MM.1S (cell line): ENCODE results near the gene C2orf15.

Experiments used
- CTCF ChIP-seq: fragments of 300-600 bp; sonication (generic); IDR thresholded peaks from 2 replicates; pipeline ENCODE4 v1.5.1; 2016; ENCODE audit warnings: antibody characterized with exemption, low read length, mixed read lengths
- EZH2 ChIP-seq: fragments of 300-600 bp; sonication (generic); optimal IDR thresholded peaks from 2 replicates; pipeline ENCODE3; 2017; ENCODE audit warnings: low read depth, mild to moderate bottlenecking, antibody characterized with exemption, low read length, mixed read lengths
- EZH2phosphoT487 ChIP-seq: fragments of 300-600 bp; sonication (generic); IDR thresholded peaks from 2 replicates; pipeline ENCODE4 v1.6.1; 2018; ENCODE audit warnings: antibody characterized with exemption, low read length

- no peak for TF ChIP-seq CTCF
- TF ChIP-seq EZH2 = no peak
- no peak for TF ChIP-seq EZH2phosphoT487
These were observed 58.7 kb downstream of the C2orf15 start for GRCh38 chr2:99200076-99200800.
